CD14-positive monocyte (primary cell): ENCODE data around the gene CASK. TPM values are rescaled to one million over a fixed set of nuclear protein-coding genes. Genes with fewer than 3 reads are reported as not detected.
A peak's percentile ranks its signal among the peaks of the same experiment; 100 is the strongest.

ENCODE experiments used
- DNase-seq, 3 donors: peaks; one replicate each; pipeline ENCODE4 v3.0.0-alpha.2; 2011 to 2022
- H2AFZ ChIP-seq: 2 replicates; pipeline ENCODE4 v1.6.0; 2012; ENCODE audit warnings: mild to moderate bottlenecking, low read depth, low read length, inconsistent platforms; ENCODE audit not compliant: insufficient read depth, poor library complexity, severe bottlenecking
- H3K27ac ChIP-seq, 2 donors: 1 replicate in 1 of 2; 2 replicates in 1 of 2; pipeline ENCODE4 v1.5.1; 2012 to 2013; ENCODE audit warnings: low read length in 2 of 2, control low read depth in 1 of 2, inconsistent platforms in 1 of 2, low read depth in 1 of 2, mild to moderate bottlenecking in 1 of 2
- H3K27me3 ChIP-seq, 2 donors: one replicate each; pipeline versions ENCODE4 v1.6.0 to v1.6.1; 2011 to 2013; ENCODE audit warnings: low read length in 2 of 2; ENCODE audit not compliant: control insufficient read depth in 2 of 2, insufficient read depth in 2 of 2
- H3K36me3 ChIP-seq, 2 donors: replicated peaks in 1 of 2; 1 replicate in 1 of 2; 2 replicates in 1 of 2; pipeline versions ENCODE4 v1.5.1 to v1.6.1; 2012 to 2013; ENCODE audit warnings: low read length in 2 of 2, control low read depth in 1 of 2, inconsistent platforms in 1 of 2, mild to moderate bottlenecking in 1 of 2; ENCODE audit not compliant: insufficient read depth in 2 of 2, control insufficient read depth in 1 of 2
- H3K4me1 ChIP-seq, 2 donors: 1 replicate in 1 of 2; 2 replicates in 1 of 2; pipeline versions ENCODE4 v1.5.1 to v1.6.1; 2012 to 2013; ENCODE audit warnings: low read length in 2 of 2, control low read depth in 1 of 2, inconsistent platforms in 1 of 2, mild to moderate bottlenecking in 1 of 2, moderate library complexity in 1 of 2; ENCODE audit not compliant: insufficient read depth in 2 of 2, control insufficient read depth in 1 of 2
- H3K4me2 ChIP-seq: replicated peaks from 2 replicates; pipeline ENCODE3; 2012; ENCODE audit warnings: low read length, moderate library complexity, mild to moderate bottlenecking; ENCODE audit not compliant: poor library complexity, severe bottlenecking; ENCODE audit errors: extremely low read depth
- H3K4me3 ChIP-seq, 3 experiments: fragments of 200-600 bp in 1 of 3; sonication (generic) in 1 of 3; replicated peaks in 1 of 3; 1 replicate in 2 of 3; 2 replicates in 1 of 3; pipeline ENCODE4 v1.5.1; 2011 to 2013; ENCODE audit warnings: low read length in 3 of 3, mild to moderate bottlenecking in 3 of 3, control low read depth in 2 of 3, low read depth in 2 of 3, inconsistent platforms in 1 of 3, moderate library complexity in 1 of 3
- H3K79me2 ChIP-seq: 2 replicates; pipeline ENCODE4 v1.6.0; 2012; ENCODE audit warnings: mild to moderate bottlenecking, control low read depth, inconsistent platforms, low read length, moderate library complexity; ENCODE audit not compliant: insufficient read depth
- H3K9ac ChIP-seq: 2 replicates; pipeline ENCODE4 v1.6.0; 2017; ENCODE audit warnings: low read length, mild to moderate bottlenecking; ENCODE audit not compliant: insufficient read depth, poor library complexity, severe bottlenecking
- H3K9me3 ChIP-seq, 2 donors: replicated peaks in 1 of 2; 1 replicate in 1 of 2; 2 replicates in 1 of 2; pipeline versions ENCODE4 v1.5.1 to v1.6.1; 2012 to 2013; ENCODE audit warnings: low read length in 2 of 2, control low read depth in 1 of 2; ENCODE audit not compliant: control insufficient read depth in 1 of 2, insufficient read depth in 1 of 2
- H4K20me1 ChIP-seq: 2 replicates; pipeline ENCODE4 v1.6.0; 2012; ENCODE audit warnings: mild to moderate bottlenecking, low read length, control low read depth, moderate library complexity; ENCODE audit not compliant: insufficient read depth
- H3K27ac Mint-ChIP-seq, 7 donors: one replicate each; pipeline ENCODE4 v1.8.0; 2020; ENCODE audit warnings: mild to moderate bottlenecking in 7 of 7, mixed read lengths in 7 of 7, moderate library complexity in 6 of 7, inconsistent platforms in 2 of 7
- H3K27me3 Mint-ChIP-seq, 3 donors: one replicate each; pipeline ENCODE4 v1.8.0; 2021 to 2022; ENCODE audit warnings: low read depth in 3 of 3, mild to moderate bottlenecking in 3 of 3, mixed read lengths in 3 of 3, moderate library complexity in 3 of 3, inconsistent platforms in 1 of 3
- H3K36me3 Mint-ChIP-seq, 2 donors: one replicate each; pipeline ENCODE4 v1.8.0; 2020; ENCODE audit warnings: mixed read lengths in 2 of 2, inconsistent platforms in 1 of 2, mild to moderate bottlenecking in 1 of 2
- H3K4me1 Mint-ChIP-seq: one replicate; pipeline ENCODE4 v1.8.0; 2020; ENCODE audit warnings: mild to moderate bottlenecking, mixed read lengths
- H3K4me3 Mint-ChIP-seq, 2 donors: one replicate each; pipeline ENCODE4 v1.8.0; 2020; ENCODE audit warnings: mild to moderate bottlenecking in 2 of 2, mixed read lengths in 2 of 2, moderate library complexity in 1 of 2
- H3K9me3 Mint-ChIP-seq, 7 donors: one replicate each; pipeline ENCODE4 v1.8.0; 2020 to 2022; ENCODE audit warnings: mixed read lengths in 7 of 7, mild to moderate bottlenecking in 6 of 7, moderate library complexity in 6 of 7, inconsistent platforms in 2 of 7
- WGBS: methylation state at CpG from one replicate; pipeline ENCODE4 v1.1.5; 2013; ENCODE audit warnings: missing lambda C conversion rate; ENCODE audit not compliant: insufficient coverage; 5-methylcytosine and 5-hydroxymethylcytosine counted together
- intact Hi-C, 2 donors: fragments of 100-400 bp; cut with micrococcal nuclease; formaldehyde crosslinking; loops; one replicate each; pipeline versions ENCODE4 v1.15.0 to v1.15.1; 2023
- polyA plus RNA-seq, 3 donors: library from polyadenylated mRNA; depleted of rRNA in 1 of 3; unstranded in 2 of 3; stranded (reverse) in 1 of 3; fragments of 300-500 nt in 2 of 3; fragments of >200 nt in 1 of 3; fragmentation: Illumina TruSeq in 2 of 3; gene quantifications; 1 replicate in 2 of 3; 2 replicates in 1 of 3; pipeline ENCODE4 v1.2.3, GENCODE V29; 2012 to 2021
- small RNA-seq: library from RNA; depleted of rRNA; stranded (forward); fragments of <200 nt; gene quantifications from one replicate; pipeline ENCODE3, GENCODE V24; 2012; ENCODE audit warnings: low read depth; ENCODE audit not compliant: insufficient read length
- TF ChIP-seq, protein P1 (sequence below): fragments of 200-600 bp; IDR thresholded peaks from one replicate; pipeline ENCODE4 v1.8.0; 2022; ENCODE audit warnings: antibody characterized with exemption, mild to moderate bottlenecking

CASK gene
- polyA plus RNA-seq, 3 donors: 0.48 to 7.4 (median 2.5) TPM

DNA sequence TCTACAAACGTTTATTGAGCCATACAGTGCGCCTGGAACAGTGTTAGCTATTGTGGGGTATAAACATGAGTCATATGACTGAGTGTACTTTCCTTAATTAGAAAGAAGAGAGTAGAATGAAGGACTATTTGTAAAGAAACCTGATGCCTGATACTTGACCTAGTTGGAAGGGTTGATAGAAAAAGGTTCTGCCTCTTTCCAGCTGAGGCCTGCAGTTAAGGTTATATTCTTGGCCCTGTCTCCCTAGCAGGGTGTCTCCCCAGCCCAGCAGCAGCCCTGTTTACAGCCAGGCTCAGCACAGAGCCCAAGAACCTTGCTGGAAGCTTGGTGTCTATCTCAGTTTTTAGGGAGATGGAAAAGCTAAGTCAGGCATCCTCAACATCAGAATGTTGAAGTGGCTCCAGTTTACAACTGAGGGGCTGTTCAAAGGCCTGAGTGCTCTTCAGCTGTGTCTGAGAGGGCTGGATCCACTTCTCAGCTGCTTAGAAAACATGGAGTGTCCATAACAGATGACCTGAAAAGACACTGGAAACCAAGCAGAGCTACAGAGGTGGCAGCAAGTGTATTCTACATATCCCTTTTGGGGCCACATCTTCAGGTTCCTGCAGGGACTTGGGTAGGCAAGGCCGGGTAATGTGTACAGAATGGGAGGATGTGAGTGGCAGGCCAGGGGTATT is 454.6 kb downstream of the CASK start:
- no peak overlapping the region for H3K4me2 ChIP-seq
- Mint-ChIP-seq H3K4me3 (no peak overlapping the region), H3K9me3 (peaks cover 0 to 9% (median 4%) of the 10 kb centered on the region in 7 donors), H3K27me3 (peaks cover 0 to 6% (median 1%) of the 10 kb centered on the region in 3 donors), H3K27ac (peak overlapping the region in 1 of 7 donors; percentile 47), H3K4me1 (no peaks in the 10 kb centered on the region), H3K36me3 (no peaks in the 10 kb centered on the region)
- no peak overlapping the region for H3K27ac ChIP-seq
- 100% methylated on average over 1 of the region's 3 CpGs for WGBS
- intact Hi-C loops: no loop called here
- no peaks in the 10 kb centered on the region for H3K36me3 ChIP-seq
- no peaks in the 10 kb centered on the region for H3K4me1 ChIP-seq
- peaks cover 0 to 4% of the 10 kb centered on the region in 2 donors for H3K9me3 ChIP-seq
- no peak overlapping the region for H3K4me3 ChIP-seq
- no peak overlapping the region for H2AFZ ChIP-seq
- no peaks in the 10 kb centered on the region for H4K20me1 ChIP-seq
- no peak for DNase-seq
- H3K79me2 ChIP-seq: no peaks in the 10 kb centered on the region
- no peak overlapping the region for H3K9ac ChIP-seq
- no peaks in the 10 kb centered on the region for H3K27me3 ChIP-seq
- TF ChIP-seq, protein P1, sequence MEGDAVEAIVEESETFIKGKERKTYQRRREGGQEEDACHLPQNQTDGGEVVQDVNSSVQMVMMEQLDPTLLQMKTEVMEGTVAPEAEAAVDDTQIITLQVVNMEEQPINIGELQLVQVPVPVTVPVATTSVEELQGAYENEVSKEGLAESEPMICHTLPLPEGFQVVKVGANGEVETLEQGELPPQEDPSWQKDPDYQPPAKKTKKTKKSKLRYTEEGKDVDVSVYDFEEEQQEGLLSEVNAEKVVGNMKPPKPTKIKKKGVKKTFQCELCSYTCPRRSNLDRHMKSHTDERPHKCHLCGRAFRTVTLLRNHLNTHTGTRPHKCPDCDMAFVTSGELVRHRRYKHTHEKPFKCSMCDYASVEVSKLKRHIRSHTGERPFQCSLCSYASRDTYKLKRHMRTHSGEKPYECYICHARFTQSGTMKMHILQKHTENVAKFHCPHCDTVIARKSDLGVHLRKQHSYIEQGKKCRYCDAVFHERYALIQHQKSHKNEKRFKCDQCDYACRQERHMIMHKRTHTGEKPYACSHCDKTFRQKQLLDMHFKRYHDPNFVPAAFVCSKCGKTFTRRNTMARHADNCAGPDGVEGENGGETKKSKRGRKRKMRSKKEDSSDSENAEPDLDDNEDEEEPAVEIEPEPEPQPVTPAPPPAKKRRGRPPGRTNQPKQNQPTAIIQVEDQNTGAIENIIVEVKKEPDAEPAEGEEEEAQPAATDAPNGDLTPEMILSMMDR: no peak

Small RNA genes within 50 kb of the gene (small RNA-seq; reads per million reads assigned to genes)
- not detected for gene AL353691.2
- not detected for gene RN7SL144P
- not detected for gene RNU6-1321P
- gene RNU6-202P: not detected

Other genes starting within 250 kb of the CASK start
- 10 to 100 TPM in 2 of 3 donors, 1 to 10 TPM in 1; 6.1 to 20.3 (median 14.8) TPM for gene GPR34, start 234.6 kb downstream of the CASK start, polyA plus RNA-seq
- 1 to 10 TPM in 1 of 3 donors, under 1 TPM in 2; 0.40 to 2.0 (median 0.67) TPM for gene GPR82, start 199.4 kb downstream of the CASK start, polyA plus RNA-seq